Skin epidermis (tissue), 12 donors: ENCODE results near the gene ARHGEF11.

Source experiments
- H3K27ac ChIP-seq, 21 experiments: fragments of 200-600 bp; sonication (generic) in 11 of 21; one replicate each; pipeline ENCODE4 v1.5.0; 2020; ENCODE audit warnings: mild to moderate bottlenecking in 3 of 21, inconsistent platforms in 2 of 21, moderate library complexity in 2 of 21
- H3K4me3 ChIP-seq, 7 experiments: fragments of 200-600 bp; sonication (generic) in 2 of 7; one replicate each; pipeline ENCODE4 v1.5.0; 2020; ENCODE audit warnings: inconsistent platforms in 2 of 7, mild to moderate bottlenecking in 2 of 7, moderate library complexity in 1 of 7

The ARHGEF11 gene, protein sequence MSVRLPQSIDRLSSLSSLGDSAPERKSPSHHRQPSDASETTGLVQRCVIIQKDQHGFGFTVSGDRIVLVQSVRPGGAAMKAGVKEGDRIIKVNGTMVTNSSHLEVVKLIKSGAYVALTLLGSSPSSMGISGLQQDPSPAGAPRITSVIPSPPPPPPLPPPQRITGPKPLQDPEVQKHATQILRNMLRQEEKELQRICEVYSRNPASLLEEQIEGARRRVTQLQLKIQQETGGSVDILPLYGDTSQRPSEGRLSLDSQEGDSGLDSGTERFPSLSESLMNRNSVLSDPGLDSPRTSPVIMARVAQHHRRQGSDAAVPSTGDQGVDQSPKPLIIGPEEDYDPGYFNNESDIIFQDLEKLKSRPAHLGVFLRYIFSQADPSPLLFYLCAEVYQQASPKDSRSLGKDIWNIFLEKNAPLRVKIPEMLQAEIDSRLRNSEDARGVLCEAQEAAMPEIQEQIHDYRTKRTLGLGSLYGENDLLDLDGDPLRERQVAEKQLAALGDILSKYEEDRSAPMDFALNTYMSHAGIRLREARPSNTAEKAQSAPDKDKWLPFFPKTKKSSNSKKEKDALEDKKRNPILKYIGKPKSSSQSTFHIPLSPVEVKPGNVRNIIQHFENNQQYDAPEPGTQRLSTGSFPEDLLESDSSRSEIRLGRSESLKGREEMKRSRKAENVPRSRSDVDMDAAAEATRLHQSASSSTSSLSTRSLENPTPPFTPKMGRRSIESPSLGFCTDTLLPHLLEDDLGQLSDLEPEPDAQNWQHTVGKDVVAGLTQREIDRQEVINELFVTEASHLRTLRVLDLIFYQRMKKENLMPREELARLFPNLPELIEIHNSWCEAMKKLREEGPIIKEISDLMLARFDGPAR (N-terminal part only)

DNA sequence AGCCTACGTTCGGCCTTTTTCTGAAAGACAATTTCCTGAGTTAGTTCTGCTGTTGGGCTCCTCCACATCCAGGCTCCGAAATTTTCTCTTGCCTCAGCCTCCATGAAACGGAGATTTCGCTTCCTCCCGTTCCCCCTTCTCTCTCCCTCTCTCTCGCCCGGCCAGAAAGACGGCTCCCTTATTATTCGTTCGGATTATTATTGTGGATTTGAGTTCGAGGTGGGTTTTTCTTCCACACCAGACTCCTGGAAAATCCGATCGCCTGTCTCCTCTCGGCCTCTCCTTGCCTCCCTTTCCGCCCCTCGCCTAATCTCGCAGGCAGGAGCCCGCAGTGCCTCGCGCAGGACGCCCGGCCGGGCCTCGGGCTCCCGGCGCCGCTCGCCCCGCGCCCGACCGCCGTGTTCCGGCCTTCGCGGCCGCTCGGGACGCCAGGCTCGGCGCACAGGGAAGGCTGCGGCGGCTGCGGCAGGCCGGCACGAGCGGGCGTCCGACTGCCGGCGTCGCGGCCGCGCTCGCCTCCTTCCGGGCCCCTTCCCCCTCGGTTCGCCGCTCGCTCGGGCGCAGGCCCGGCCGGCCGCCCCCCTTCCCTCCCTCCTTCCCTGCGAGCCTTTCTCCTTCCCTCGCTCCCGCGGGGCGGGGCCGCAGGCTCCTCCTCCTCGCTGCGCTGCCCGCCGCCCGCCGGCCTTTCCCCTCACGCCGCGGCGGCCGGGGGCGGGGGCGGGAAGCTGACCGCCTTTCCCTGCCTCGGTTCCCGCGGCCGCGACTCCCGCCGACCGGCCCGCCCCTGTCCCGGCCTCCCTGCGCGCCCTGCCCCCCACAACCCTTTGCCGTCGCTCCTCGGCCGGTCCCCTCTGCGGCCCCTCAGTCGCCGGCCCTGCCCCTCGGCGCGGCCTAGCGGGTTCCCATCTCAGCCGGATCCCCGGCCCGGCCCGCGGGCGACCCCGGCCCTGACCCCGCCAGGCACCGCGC is at the start of gene ARHGEF11:
TSS of gene ARHGEF11 (minus strand) at position 493 of the 969 bp plus-strand sequence. CDS start 1,412 bp downstream, outside the sequence.
- H3K4me3 ChIP-seq, result peak within 1 kb of the TSS; percentile 50 to 79 (median 69)
- peak within 1 kb of the TSS; percentile 66 to 91 (median 83) for H3K27ac ChIP-seq

DNA sequence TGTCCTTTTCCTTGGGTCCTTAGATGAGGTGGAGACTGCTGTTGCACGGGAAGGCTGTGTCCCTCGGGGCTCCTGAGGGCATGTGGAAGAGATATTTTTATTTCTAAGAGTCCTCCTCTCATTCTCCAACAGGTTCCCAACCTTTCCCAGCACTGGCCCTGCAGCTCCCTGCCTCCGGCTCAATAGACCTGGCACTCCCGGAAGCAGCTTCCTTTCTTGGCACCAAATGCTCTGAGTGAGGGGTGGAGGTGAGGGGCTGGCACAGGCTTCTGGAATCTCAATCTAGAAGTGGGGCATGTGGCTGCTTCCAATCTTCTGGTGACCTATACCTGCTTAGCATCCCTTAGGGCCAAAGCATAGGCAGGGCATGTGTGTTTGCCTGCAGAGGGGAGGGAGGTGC is 49.5 kb upstream of the ARHGEF11 start:
- Histone ChIP-seq H3K4me3 (no peak overlapping the region), H3K27ac (no peak overlapping the region)

DNA sequence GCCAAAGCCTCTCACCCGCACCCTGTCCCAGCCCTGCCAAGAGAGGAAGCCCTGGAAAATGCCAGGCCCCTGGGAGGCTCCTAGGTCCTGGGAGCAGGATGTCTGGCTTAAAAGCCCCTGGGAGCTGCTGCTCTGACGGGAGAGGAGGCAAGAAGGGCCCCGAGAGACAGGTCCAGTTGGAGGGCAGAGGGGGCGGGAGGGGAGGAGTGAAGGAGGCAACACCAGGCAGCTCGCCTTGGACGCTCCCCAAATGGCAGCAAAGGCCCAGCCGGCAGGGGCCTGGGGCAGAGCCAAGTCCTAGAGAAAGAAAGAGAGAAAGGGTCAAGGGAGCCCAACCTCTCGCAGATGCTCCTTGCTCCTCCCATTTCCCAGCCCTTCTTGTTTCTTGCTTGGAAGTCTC is 47.3 kb upstream of the ARHGEF11 start:
- Histone ChIP-seq H3K27ac (peak overlapping the region in 1 of 21 experiments; percentile 17), H3K4me3 (no peak overlapping the region)

DNA sequence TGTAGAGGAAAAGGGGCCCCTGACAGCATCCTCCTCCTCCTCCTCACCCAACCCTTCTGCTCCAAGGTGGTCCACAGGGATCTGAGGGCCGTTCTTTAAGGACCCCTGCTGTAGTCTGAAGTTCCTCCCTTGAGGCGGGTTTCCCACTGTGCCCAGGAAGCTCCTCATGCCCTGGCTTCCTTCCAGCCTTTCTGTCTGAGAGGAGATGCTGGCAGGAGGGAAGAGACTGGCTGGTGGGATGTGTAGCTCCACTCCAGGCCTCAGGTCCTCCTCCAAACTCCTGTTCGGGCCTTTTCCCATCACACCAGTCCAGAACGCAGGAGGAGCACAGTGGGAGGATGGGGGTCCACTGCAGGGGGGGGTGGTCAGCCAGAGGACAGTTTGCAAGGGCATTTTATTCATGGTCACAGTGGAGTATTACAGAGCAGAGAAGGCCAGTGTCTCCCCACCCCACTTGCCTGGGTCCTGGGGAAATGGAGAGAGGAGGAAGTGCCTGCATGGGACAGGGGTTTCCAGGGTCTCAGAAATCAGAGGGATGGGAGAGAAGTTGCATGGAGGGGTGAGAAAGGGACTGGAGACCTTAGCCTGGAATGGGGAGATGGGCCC is 46.2 kb upstream of the ARHGEF11 start:
- Histone ChIP-seq H3K4me3 (no peak overlapping the region), H3K27ac (peak overlapping the region in 1 of 21 experiments; percentile 62)

DNA sequence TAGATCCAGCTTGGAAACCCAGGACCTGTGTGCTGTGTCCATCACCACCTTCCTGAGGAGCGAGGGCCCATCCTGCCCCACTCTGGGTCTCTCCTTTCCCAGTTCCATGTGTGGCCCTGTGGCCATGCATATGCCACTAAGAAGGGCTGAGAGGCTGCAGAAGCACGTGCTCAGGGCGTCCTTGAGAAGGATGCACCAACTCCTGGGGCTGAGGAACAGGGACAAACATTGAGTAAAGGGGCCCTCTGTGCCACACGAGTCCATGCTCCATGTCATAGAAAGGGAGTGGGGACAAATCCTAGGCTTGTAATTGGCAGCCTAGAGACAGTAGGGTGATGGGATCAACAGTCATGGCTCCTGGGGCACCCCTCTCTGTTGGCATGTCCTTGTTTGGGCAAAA is 45.6 kb upstream of the ARHGEF11 start:
- H3K27ac ChIP-seq, result peak overlapping the region in 6 of 21 experiments; percentile 2 to 63 (median 60)
- no peak overlapping the region for H3K4me3 ChIP-seq

DNA sequence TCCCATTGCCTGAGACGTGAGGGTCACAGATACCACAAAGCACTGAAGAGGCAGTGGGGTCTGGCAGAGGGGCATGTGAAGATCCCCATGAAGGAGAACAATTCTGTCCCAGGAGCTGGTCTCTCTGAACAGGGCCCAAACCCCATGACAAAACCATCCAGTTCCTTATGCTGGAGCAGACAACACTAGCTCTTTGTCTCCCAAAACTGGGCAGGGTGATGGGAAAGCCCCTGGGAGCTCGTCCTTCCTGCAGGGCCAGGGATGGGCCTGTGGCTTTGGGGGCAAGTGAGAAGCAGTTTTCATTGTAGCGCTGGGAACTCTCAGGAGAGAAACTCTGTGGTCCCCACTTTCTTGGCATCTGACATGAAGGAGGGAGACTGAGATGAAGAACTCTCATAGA is 45.2 kb upstream of the ARHGEF11 start:
- Histone ChIP-seq H3K4me3 (no peak overlapping the region), H3K27ac (peak overlapping the region in 11 of 21 experiments; percentile 2 to 63 (median 31))

DNA sequence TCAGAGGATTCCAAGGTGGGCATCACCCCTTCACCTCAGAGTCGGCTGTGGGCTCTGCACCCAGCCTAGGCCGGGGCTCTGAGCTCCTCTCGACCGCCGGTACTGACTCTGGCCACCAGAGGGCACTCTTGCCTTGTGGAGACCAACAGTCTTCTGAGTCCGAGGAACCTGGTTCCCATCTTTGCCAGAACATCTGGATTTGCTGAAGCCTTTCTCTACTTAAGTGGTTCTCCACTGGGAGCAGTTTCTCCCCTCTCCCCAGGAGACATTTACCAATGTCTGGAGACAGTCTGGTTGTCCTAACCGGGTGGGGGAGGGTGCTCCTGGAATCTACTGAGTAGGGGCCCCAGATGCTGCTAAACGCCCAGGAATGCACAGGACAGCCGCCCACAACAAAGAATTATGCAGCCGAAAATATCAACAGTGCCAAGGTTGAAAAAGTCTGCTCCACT is 44.7 kb upstream of the ARHGEF11 start:
- Histone ChIP-seq H3K4me3 (no peak overlapping the region), H3K27ac (peak overlapping the region in 10 of 21 experiments; percentile 2 to 63 (median 24))

DNA sequence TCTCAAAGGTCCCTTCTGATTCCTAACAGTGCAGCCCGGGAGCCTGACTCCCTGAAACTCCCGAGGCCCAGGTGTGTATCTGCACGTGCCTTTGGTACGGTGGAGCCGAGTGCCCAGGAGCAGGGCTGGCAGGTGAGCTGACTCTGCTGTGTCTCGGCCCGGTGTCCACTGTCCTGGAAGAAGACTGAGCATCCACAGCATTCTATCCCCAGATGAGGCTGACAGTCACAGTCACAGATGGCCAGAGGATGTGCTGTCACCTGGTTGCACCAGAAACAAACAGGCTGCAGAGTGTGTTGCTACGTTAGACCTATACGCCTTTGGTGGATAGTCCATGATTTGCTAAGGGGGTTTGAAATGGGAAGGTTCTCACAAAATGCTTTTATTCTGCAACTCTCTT is 44.2 kb upstream of the ARHGEF11 start:
- Histone ChIP-seq H3K4me3 (no peak overlapping the region), H3K27ac (peak overlapping the region in 4 of 21 experiments; percentile 10 to 62 (median 42))

DNA sequence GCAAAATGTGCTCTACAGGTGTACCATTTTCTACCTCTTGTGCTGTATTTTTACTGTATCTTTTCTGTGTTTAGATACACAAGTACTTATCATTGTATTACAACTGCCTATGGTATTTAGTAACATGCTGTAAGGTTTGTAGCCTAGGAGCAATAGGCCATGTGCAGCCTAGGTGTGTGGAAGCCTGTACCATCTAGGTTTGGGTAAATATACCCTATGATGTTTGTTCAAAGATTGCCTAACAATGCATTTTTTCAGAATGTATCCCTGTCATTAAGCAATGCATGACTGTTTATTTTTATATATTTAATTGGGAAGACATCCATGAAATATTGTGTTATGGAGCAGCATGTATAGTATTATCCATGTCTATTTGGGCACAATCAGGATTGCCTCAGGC is 43.1 kb upstream of the ARHGEF11 start:
- no peak overlapping the region for H3K4me3 ChIP-seq
- H3K27ac ChIP-seq, result no peak overlapping the region

DNA sequence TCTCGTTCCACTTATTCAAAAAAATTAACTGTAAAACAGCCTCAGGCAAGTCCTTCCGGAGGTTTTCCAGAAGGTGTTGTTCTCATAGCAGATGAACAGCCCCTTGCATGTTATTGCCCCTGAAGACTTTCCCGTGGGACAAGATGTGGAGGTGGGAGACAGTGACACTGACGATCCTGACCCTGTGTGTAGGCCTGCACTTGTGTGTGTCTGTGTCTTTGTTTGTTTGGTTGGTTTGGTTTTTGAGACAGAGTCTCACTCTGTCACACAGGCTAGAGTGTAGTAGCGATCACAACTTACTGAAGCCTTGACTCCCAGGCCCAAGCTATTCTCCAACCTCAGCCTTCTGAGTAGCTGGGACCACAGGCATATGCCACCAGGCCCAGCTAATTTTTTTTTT is 41.5 kb upstream of the ARHGEF11 start:
- no peak overlapping the region for H3K4me3 ChIP-seq
- H3K27ac ChIP-seq, result no peak overlapping the region

DNA sequence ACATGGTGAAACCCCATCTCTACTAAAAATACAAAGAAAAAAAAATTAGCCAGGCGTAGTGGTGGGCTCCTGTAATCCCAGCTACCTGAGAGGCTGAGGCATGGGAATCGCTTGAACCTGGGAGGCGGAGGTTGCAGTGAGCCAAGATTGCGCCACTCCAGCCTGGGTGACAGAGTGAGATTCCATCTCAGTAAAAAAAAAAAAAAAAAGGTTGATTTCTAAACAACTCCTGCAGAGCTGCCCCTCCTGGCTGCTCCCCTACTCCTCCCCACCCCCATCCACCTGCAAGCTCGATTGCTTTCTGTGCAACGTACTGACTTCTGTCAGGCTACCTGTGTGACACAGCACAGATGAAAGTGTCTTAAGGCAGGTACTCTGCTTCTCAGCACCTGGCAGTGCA is 40.8 kb upstream of the ARHGEF11 start:
- Histone ChIP-seq H3K27ac (no peak overlapping the region), H3K4me3 (no peak overlapping the region)

DNA sequence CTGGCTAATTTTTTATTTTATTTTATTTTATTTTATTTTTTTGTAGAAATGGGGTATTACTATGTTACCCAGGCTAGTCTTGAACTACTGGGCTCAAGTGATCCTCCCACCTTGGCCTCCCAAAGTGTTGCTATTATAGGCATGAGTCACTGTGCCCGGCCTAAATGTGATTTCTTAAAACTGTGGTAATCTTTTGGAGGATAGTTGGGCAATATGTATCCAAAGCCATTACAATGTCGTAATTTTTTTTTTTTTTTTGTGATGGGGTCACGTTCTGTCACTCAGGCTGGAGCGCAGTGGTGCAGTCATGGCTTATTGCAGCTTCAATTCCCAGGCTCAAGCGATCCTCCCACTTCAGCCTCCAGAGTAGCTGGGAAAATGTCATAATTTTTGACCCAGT is 39.9 kb upstream of the ARHGEF11 start:
- Histone ChIP-seq H3K27ac (no peak overlapping the region), H3K4me3 (no peak overlapping the region)

DNA sequence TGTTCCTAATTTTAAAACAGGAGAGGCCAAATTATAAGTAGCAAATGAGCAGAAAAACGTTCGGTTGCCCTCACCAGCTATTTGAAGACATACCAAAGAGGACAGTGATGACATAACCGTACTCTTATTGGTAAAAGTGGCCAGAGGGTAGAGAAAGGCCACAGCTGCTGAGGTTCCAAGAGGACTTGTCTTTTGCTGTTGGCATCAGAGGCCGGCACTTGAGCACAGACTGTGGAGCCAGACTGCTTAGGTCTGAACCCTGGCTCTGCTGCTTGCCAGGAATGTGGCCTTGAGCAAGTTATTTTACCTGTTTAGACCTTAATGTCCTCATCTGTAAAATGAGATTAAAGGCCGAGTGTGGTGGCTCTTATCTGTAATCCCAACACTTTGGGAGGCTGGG is 39.2 kb upstream of the ARHGEF11 start:
- H3K4me3 ChIP-seq, result no peak overlapping the region
- H3K27ac ChIP-seq, result no peak overlapping the region

DNA sequence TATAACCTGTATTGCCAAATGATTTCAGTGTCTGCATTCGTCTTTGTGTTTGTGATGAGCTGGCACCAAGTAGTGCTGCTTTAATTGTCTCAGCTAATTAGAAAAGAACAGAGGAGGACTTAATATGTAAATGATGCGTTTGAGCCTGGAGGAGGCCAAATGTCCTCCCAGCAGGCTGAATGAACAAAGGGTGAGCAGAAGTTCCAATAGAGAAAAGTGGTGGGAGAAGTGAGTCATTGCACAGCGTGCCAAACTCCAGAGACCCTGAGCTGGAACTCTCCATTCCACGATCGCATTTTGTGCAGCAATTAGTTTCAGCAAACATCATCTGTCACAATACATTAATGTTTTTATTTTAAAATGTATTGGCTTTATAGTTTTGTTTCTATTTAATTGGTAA is 36.2 kb upstream of the ARHGEF11 start:
- no peak overlapping the region for H3K27ac ChIP-seq
- H3K4me3 ChIP-seq, result no peak overlapping the region

DNA sequence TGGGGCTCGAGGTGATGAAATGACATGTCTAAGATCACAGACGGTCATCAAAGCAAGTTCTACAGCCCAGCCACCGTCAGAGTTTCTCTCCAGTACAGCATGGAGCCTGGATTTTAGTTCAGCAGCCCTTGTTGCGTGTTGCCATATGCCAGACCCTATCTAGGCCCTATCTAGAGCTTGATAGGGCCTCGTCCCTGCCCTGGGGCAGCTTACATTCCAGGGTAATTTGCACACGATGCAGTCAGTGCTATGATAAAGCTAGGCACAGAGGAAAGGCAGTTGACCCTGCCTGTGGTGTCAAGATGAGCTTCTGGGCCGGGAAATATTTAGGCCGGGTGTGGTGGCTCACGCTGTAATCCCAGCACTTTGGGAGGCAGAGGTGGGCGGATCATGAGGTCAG is 35.2 kb upstream of the ARHGEF11 start:
- Histone ChIP-seq H3K4me3 (no peak overlapping the region), H3K27ac (no peak overlapping the region)

DNA sequence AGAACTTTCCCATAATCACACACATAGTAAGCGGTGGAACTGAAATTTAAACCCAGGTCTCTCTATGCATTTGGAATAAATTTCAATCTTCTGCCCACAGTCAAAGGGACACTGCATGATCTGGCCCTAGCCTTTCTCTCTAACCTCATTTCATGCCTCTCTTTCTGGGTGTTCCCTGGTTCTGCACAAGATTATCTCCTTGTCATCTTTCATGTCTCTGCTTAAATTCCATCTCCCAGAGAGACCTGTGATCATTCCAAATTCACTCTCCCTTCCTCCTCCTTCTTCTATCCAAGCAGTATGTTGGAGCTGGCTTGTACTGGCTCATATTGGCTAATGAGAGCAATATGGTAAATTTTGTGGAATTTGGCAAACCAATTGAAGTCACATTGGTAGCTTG is 31.9 kb upstream of the ARHGEF11 start:
- H3K4me3 ChIP-seq, result no peak overlapping the region
- no peak overlapping the region for H3K27ac ChIP-seq

DNA sequence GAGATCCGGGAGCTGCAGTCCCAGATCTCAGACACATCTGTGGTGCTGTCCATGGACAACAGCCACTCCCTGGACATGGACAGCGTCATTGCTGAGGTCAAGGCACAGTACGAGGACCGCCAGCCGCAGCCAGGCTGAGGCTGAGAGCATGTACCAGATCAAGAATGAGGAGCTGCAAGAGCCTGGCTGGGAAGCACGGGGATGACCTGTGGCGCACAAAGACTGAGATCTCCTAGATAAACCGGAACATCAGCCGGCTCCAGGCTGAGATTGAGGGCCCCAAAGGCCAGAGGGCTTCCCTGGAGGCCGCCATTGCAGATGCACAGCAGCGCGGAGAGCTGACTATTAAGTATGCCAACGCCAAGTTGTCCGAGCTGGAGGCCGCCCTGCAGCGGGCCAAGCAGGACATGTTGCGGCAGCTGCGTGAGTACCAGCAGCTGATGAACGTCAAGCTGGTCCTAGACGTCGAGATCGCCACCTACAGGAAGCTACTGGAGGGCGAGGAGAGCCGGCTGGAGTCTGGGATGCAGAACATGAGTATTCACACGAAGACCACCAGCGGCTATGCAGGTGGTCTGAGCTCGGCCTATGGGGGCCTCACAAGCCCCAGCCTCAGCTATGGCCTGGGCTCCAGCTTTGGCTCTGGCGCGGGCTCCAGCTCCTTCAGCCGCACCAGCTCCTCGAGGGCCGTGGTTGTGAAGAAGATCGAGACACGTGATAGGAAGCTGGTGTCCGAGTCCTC is 28.6 kb upstream of the ARHGEF11 start:
- Histone ChIP-seq H3K27ac (no peak overlapping the region), H3K4me3 (no peak overlapping the region)

DNA sequence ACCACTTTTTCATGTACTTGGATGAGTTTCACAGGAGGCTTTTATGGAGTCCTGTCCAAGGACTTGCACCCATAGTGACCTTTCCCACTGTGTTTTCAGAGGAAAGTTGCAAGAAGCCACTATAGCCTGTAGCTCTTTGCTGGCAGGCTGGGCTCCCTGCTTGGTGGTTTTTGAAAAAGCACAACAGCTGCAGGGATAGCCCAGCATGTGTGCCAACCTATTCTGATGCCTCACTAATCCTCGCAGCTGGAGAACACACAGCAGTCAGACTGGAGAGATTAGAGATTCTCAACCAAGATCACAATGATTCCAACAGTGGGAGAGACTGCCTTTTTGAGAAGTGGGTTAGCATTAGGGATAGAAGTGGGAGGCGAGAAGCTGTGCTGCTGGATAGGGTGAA is 24.1 kb upstream of the ARHGEF11 start:
- H3K4me3 ChIP-seq, result no peak overlapping the region

More for the DNA sequence above, 24.1 kb upstream of the ARHGEF11 start:
- no peak overlapping the region for H3K27ac ChIP-seq
